ENCODE measurements around the gene AR.

- no peak for TF ChIP-seq ZBTB5 (IDR thresholded peaks at IDR 0.05)
- no peak for TF ChIP-seq FOSL1 (tag; conservative IDR thresholded peaks at IDR 0.05)
- no peak for TF ChIP-seq YY1 (IDR thresholded peaks at IDR 0.05; ENCODE audit: borderline replicate concordance in 1 of 3, control insufficient read depth in 1 of 3, extremely low read depth in 1 of 3, insufficient read depth in 3 of 3, insufficient read length in 1 of 3, insufficient replicate concordance in 2 of 3, low read depth in 1 of 3, low read length in 2 of 3)
- TF ChIP-seq ZNF124 (CRISPR knock-in tag; IDR thresholded peaks at IDR 0.05), result no peak
- TF ChIP-seq YBX1 (IDR thresholded peaks at IDR 0.05), result no peak
- TF ChIP-seq, protein P1, sequence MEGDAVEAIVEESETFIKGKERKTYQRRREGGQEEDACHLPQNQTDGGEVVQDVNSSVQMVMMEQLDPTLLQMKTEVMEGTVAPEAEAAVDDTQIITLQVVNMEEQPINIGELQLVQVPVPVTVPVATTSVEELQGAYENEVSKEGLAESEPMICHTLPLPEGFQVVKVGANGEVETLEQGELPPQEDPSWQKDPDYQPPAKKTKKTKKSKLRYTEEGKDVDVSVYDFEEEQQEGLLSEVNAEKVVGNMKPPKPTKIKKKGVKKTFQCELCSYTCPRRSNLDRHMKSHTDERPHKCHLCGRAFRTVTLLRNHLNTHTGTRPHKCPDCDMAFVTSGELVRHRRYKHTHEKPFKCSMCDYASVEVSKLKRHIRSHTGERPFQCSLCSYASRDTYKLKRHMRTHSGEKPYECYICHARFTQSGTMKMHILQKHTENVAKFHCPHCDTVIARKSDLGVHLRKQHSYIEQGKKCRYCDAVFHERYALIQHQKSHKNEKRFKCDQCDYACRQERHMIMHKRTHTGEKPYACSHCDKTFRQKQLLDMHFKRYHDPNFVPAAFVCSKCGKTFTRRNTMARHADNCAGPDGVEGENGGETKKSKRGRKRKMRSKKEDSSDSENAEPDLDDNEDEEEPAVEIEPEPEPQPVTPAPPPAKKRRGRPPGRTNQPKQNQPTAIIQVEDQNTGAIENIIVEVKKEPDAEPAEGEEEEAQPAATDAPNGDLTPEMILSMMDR (IDR thresholded peaks at IDR 0.05 in 2 of 3, conservative IDR thresholded peaks at IDR 0.05 in 1 of 3; ENCODE audit: insufficient read depth in 2 of 3, low read depth in 1 of 3, low read length in 3 of 3), result no peak
- TF ChIP-seq MAFK (IDR thresholded peaks at IDR 0.05; ENCODE audit: low read length), result no peak
These were observed 150.1 kb downstream of the AR start for GRCh38 chrX:67693928-67694327.

All from K562 (cell line).